AG04449 (cell line): ENCODE measurements around the gene FCN3.

Experiments used
- CTCF ChIA-PET: fragments of 350-600 bp; formaldehyde crosslinking; extraction: SDS; loops from one replicate; lab custom pipeline; 2021; ENCODE audit warnings: antibody characterized with exemption; lab: Yijun Ruan, JAX
- POLR2A ChIA-PET: fragments of 400-600, 350-600 bp; formaldehyde crosslinking; extraction: SDS; loops from one replicate; lab custom pipeline; 2020; ENCODE audit warnings: antibody characterized with exemption, inconsistent platforms; lab: Yijun Ruan, JAX
- DNase-seq: peaks from one replicate; pipeline ENCODE4 v3.0.0-alpha.2; 2010; ENCODE audit warnings: low read depth, low spot score
- H3K4me3 ChIP-seq: 2 replicates; pipeline ENCODE4 v1.5.1; 2011; ENCODE audit warnings: low read depth, mild to moderate bottlenecking, control low read depth, low read length
- CTCF ChIP-seq: IDR thresholded peaks from one replicate; pipeline ENCODE4 v1.5.1; 2011; ENCODE audit warnings: mild to moderate bottlenecking, moderate library complexity, low read length, control low read depth, inconsistent platforms; ENCODE audit not compliant: insufficient read depth; ENCODE audit errors: missing control alignments

Gene FCN3

GRCh38 chr1:27331922-27332321 is 42.7 kb downstream of the FCN3 start:
- no peak overlapping the region for H3K4me3 ChIP-seq
- CTCF ChIA-PET = interaction anchor here (0.9 to 6.4 kb wide), 23 partner anchors 8 to 289 kb away, joined by 3 to 89 read pairs (median 12); partner anchors contain the start of genes AHDC1, GPR3, MAP3K6 and SYTL1
- TF ChIP-seq CTCF = no peak
- no peak for DNase-seq
- POLR2A ChIA-PET = interaction anchor here (1.2 to 1.7 kb wide), 3 partner anchors 9 to 17 kb away, joined by 3 to 6 read pairs (median 3); no protein-coding TSS in a partner anchor

GRCh38 chr1:27331426-27331825 is 43.2 kb downstream of the FCN3 start:
- CTCF ChIA-PET = interaction anchor here (2.4 to 6.4 kb wide), 9 partner anchors 8 to 275 kb away, joined by 8 to 89 read pairs (median 27); partner anchors contain the start of genes AHDC1, GPR3, MAP3K6 and SYTL1
- TF ChIP-seq CTCF = no peak
- POLR2A ChIA-PET = no interaction called here
- DNase-seq = no peak
- no peak overlapping the region for H3K4me3 ChIP-seq

- TF ChIP-seq CTCF = no peak
- no peak overlapping the region for H3K4me3 ChIP-seq
- no peak for DNase-seq
- CTCF ChIA-PET = interaction anchor here (1.0 to 3.0 kb wide), 4 partner anchors 27 to 61 kb away, joined by 3 to 16 read pairs (median 7); partner anchors contain the start of gene GPR3
- POLR2A ChIA-PET = no interaction called here
These were observed 43.8 kb downstream of the FCN3 start for GRCh38 chr1:27330786-27331185.

- DNase-seq = no peak
- H3K4me3 ChIP-seq = no peak overlapping the region
- ChIA-PET POLR2A (no interaction called here), CTCF (interaction anchor here (0.9 to 7.0 kb wide), 8 partner anchors 8 to 225 kb away, joined by 3 to 84 read pairs (median 12); no protein-coding TSS in a partner anchor)
- TF ChIP-seq CTCF = no peak
These were observed 46.7 kb downstream of the FCN3 start for GRCh38 chr1:27327964-27328363.

GRCh38 chr1:27325286-27325685 is 49.3 kb downstream of the FCN3 start:
- no peak for TF ChIP-seq CTCF
- no peak overlapping the region for H3K4me3 ChIP-seq
- POLR2A ChIA-PET = interaction anchor here (0.7 kb wide), 1 partner anchor 26 kb away, joined by 3 read pairs; no protein-coding TSS in a partner anchor
- no peak for DNase-seq
- CTCF ChIA-PET = interaction anchor here (2.3 to 7.0 kb wide), 5 partner anchors 8 to 70 kb away, joined by 8 to 84 read pairs (median 29); no protein-coding TSS in a partner anchor

- TF ChIP-seq CTCF = no peak
- peak overlapping the region; percentile 100 for H3K4me3 ChIP-seq
- no peak for DNase-seq
- CTCF ChIA-PET = interaction anchor here (0.9 to 7.0 kb wide), 9 partner anchors 10 to 65 kb away, joined by 4 to 84 read pairs (median 4); partner anchors contain the start of gene MAP3K6
- POLR2A ChIA-PET = interaction anchor here (0.9 to 1.1 kb wide), 2 partner anchors 10 to 43 kb away, joined by 3 to 4 read pairs; no protein-coding TSS in a partner anchor
These were observed 51.9 kb downstream of the FCN3 start for GRCh38 chr1:27322569-27323240.
